Mesenchymal stem cell (in vitro differentiated cells and primary cell): ENCODE data around the gene GPR26.

Experiments used
- DNase-seq: peaks from one replicate; pipeline ENCODE4 v3.0.0-alpha.2; 2013
- H2AFZ ChIP-seq: one replicate; pipeline ENCODE4 v1.6.1; 2013; ENCODE audit warnings: low read depth, mild to moderate bottlenecking, control low read depth, inconsistent platforms, low read length, moderate library complexity
- H2AK5ac ChIP-seq: 2 replicates; pipeline ENCODE4 v1.6.1; 2013; ENCODE audit warnings: low read length, moderate library complexity, mild to moderate bottlenecking, inconsistent platforms; ENCODE audit not compliant: severe bottlenecking
- H2BK120ac ChIP-seq: one replicate; pipeline ENCODE4 v1.6.1; 2013; ENCODE audit warnings: low read depth, mild to moderate bottlenecking, inconsistent platforms, low read length, moderate library complexity
- H2BK12ac ChIP-seq, 2 experiments: one replicate each; pipeline ENCODE4 v1.6.1; 2013; ENCODE audit warnings: inconsistent platforms in 2 of 2, low read length in 2 of 2, mild to moderate bottlenecking in 2 of 2, moderate library complexity in 2 of 2, control low read depth in 1 of 2
- H2BK15ac ChIP-seq: one replicate; pipeline ENCODE4 v1.6.1; 2013; ENCODE audit warnings: mild to moderate bottlenecking, low read depth, inconsistent platforms; ENCODE audit not compliant: poor library complexity, severe bottlenecking
- H2BK5ac ChIP-seq: 2 replicates; pipeline ENCODE4 v1.6.1; 2013; ENCODE audit warnings: low read depth, mild to moderate bottlenecking, low read length, control low read depth, inconsistent platforms; ENCODE audit not compliant: poor library complexity, severe bottlenecking
- H3K14ac ChIP-seq, 2 experiments: one replicate each; pipeline ENCODE4 v1.6.1; 2013; ENCODE audit warnings: inconsistent platforms in 2 of 2, low read length in 2 of 2, control low read depth in 1 of 2, mild to moderate bottlenecking in 1 of 2, moderate library complexity in 1 of 2
- H3K18ac ChIP-seq, 2 experiments: one replicate each; pipeline ENCODE4 v1.6.1; 2013; ENCODE audit warnings: inconsistent platforms in 2 of 2, low read length in 2 of 2, control low read depth in 1 of 2, low read depth in 1 of 2, mild to moderate bottlenecking in 1 of 2
- H3K23ac ChIP-seq, 2 experiments: one replicate each; pipeline ENCODE4 v1.6.1; 2013; ENCODE audit warnings: inconsistent platforms in 2 of 2, low read length in 2 of 2, mild to moderate bottlenecking in 2 of 2, moderate library complexity in 2 of 2, control low read depth in 1 of 2
- H3K27ac ChIP-seq: 2 replicates; pipeline ENCODE4 v1.5.1; 2013; ENCODE audit warnings: mild to moderate bottlenecking, moderate library complexity, low read length, control low read depth, inconsistent platforms; ENCODE audit not compliant: poor library complexity, severe bottlenecking
- H3K27me3 ChIP-seq, 2 experiments: 2 replicates each; pipeline versions ENCODE4 v1.6.1 to v1.7.0; 2013; ENCODE audit warnings: low read length in 2 of 2, mild to moderate bottlenecking in 2 of 2, moderate library complexity in 2 of 2, control low read depth in 1 of 2, inconsistent platforms in 1 of 2; ENCODE audit not compliant: control insufficient read depth in 1 of 2, insufficient read depth in 1 of 2
- H3K36me3 ChIP-seq, 2 experiments: 2 replicates each; pipeline versions ENCODE4 v1.6.1 to v1.7.0; 2013; ENCODE audit warnings: low read length in 2 of 2, control low read depth in 1 of 2, inconsistent platforms in 1 of 2, low read depth in 1 of 2, mild to moderate bottlenecking in 1 of 2; ENCODE audit not compliant: insufficient read depth in 2 of 2, control insufficient read depth in 1 of 2
- H3K4ac ChIP-seq, 2 experiments: one replicate each; pipeline ENCODE4 v1.6.1; 2013; ENCODE audit warnings: inconsistent platforms in 2 of 2, low read length in 2 of 2, mild to moderate bottlenecking in 2 of 2, moderate library complexity in 2 of 2, control low read depth in 1 of 2, low read depth in 1 of 2
- H3K4me1 ChIP-seq: 2 replicates; pipeline ENCODE4 v1.6.1; 2013; ENCODE audit warnings: low read depth, low read length, control low read depth; ENCODE audit not compliant: control insufficient read depth, insufficient read depth
- H3K4me2 ChIP-seq: 2 replicates; pipeline ENCODE4 v1.6.1; 2013; ENCODE audit warnings: low read length, mild to moderate bottlenecking, inconsistent platforms; ENCODE audit not compliant: poor library complexity, severe bottlenecking
- H3K4me3 ChIP-seq, 2 experiments: 2 replicates each; pipeline versions ENCODE4 v1.5.1 to v1.7.0; 2013; ENCODE audit warnings: low read length in 2 of 2, mild to moderate bottlenecking in 2 of 2, control low read depth in 1 of 2, low read depth in 1 of 2; ENCODE audit not compliant: insufficient read depth in 1 of 2
- H3K79me1 ChIP-seq: replicated peaks from 2 replicates; pipeline ENCODE4 v1.6.1; 2013; ENCODE audit warnings: mild to moderate bottlenecking, control low read depth, low read length, inconsistent platforms; ENCODE audit not compliant: poor library complexity, severe bottlenecking
- H3K9ac ChIP-seq: 2 replicates; pipeline ENCODE4 v1.7.0; 2013; ENCODE audit warnings: mild to moderate bottlenecking, low read length, moderate library complexity
- H3K9me3 ChIP-seq: 2 replicates; pipeline ENCODE4 v1.7.0; 2013; ENCODE audit warnings: mild to moderate bottlenecking, low read length; ENCODE audit not compliant: control insufficient read depth
- H4K8ac ChIP-seq: one replicate; pipeline ENCODE4 v1.6.1; 2013; ENCODE audit warnings: inconsistent platforms, mild to moderate bottlenecking, low read length, moderate library complexity
- H4K91ac ChIP-seq: one replicate; pipeline ENCODE4 v1.6.1; 2013; ENCODE audit warnings: mild to moderate bottlenecking, low read length, inconsistent platforms
- WGBS: methylation state at CpG from one replicate; pipeline ENCODE4 v1.1.7; 2013; ENCODE audit warnings: mixed read lengths; 5-methylcytosine and 5-hydroxymethylcytosine counted together

Gene GPR26

GRCh38 chr10:123640016-123640535, 26.1 kb upstream of the GPR26 start:
- no peak overlapping the region for H3K27ac ChIP-seq
- peaks cover 0 to 18% of the 10 kb centered on the region in 2 experiments for H3K27me3 ChIP-seq
- H2BK12ac ChIP-seq = no peak overlapping the region
- H3K23ac ChIP-seq = no peak overlapping the region
- no peak overlapping the region for H3K4ac ChIP-seq
- H2BK120ac ChIP-seq = no peak overlapping the region
- H3K4me3 ChIP-seq = no peak overlapping the region
- no peaks in the 10 kb centered on the region for H3K36me3 ChIP-seq
- H3K4me1 ChIP-seq = no peaks in the 10 kb centered on the region
- H3K4me2 ChIP-seq = no peak overlapping the region
- no peak overlapping the region for H4K8ac ChIP-seq
- H2BK5ac ChIP-seq = no peak overlapping the region
- no peak overlapping the region for H3K18ac ChIP-seq
- no peak overlapping the region for H2BK15ac ChIP-seq
- no peak overlapping the region for H3K9ac ChIP-seq
- H2AFZ ChIP-seq = no peak overlapping the region
- H3K14ac ChIP-seq = no peak overlapping the region
- 0% methylated on average over 1 of the region's 3 CpGs for WGBS
- DNase-seq = no peak
- H4K91ac ChIP-seq = no peak overlapping the region
- H2AK5ac ChIP-seq = no peak overlapping the region
- no peaks in the 10 kb centered on the region for H3K79me1 ChIP-seq
- H3K9me3 ChIP-seq = no peaks in the 10 kb centered on the region

GRCh38 chr10:123642293-123642692, 23.9 kb upstream of the GPR26 start:
- Histone ChIP-seq H2BK15ac (no peak overlapping the region), H3K4me3 (no peak overlapping the region), H3K27ac (no peak overlapping the region), H2AFZ (no peak overlapping the region), H4K91ac (no peak overlapping the region), H3K4ac (no peak overlapping the region), H3K14ac (no peak overlapping the region), H2AK5ac (no peak overlapping the region), H3K23ac (no peak overlapping the region), H3K4me1 (no peaks in the 10 kb centered on the region), H3K27me3 (peaks cover 0 to 41% of the 10 kb centered on the region in 2 experiments), H3K9ac (no peak overlapping the region), H3K79me1 (no peaks in the 10 kb centered on the region), H3K9me3 (no peaks in the 10 kb centered on the region), H3K18ac (no peak overlapping the region), H3K36me3 (no peaks in the 10 kb centered on the region), H2BK120ac (no peak overlapping the region), H4K8ac (no peak overlapping the region), H2BK12ac (no peak overlapping the region), H3K4me2 (no peak overlapping the region), H2BK5ac (no peak overlapping the region)
- no peak for DNase-seq
- 68% methylated on average over 4 of the region's 4 CpGs for WGBS

- Histone ChIP-seq H2BK120ac (no peak overlapping the region), H2AFZ (no peak overlapping the region), H3K4me3 (no peak overlapping the region), H2BK5ac (no peak overlapping the region), H3K9ac (no peak overlapping the region), H3K4me1 (no peaks in the 10 kb centered on the region), H3K36me3 (no peaks in the 10 kb centered on the region), H4K91ac (no peak overlapping the region), H3K4me2 (no peak overlapping the region), H3K79me1 (no peaks in the 10 kb centered on the region), H4K8ac (no peak overlapping the region), H3K18ac (no peak overlapping the region), H2BK15ac (no peak overlapping the region), H3K27me3 (peaks cover 0 to 43% of the 10 kb centered on the region in 2 experiments), H3K27ac (no peak overlapping the region), H3K4ac (no peak overlapping the region), H3K9me3 (no peaks in the 10 kb centered on the region), H2AK5ac (no peak overlapping the region), H2BK12ac (no peak overlapping the region), H3K14ac (no peak overlapping the region), H3K23ac (no peak overlapping the region)
- WGBS = 49% methylated on average over 8 of the region's 8 CpGs
- DNase-seq = no peak
Measured at GRCh38 chr10:123642697-123643096, 23.5 kb upstream of the GPR26 start.

GRCh38 chr10:123643315-123643714, 22.8 kb upstream of the GPR26 start:
- H3K9ac ChIP-seq = no peak overlapping the region
- no peak overlapping the region for H2AK5ac ChIP-seq
- H3K9me3 ChIP-seq = no peaks in the 10 kb centered on the region
- no peaks in the 10 kb centered on the region for H3K36me3 ChIP-seq
- no peak overlapping the region for H2BK5ac ChIP-seq
- no peak overlapping the region for H4K91ac ChIP-seq
- H3K27me3 ChIP-seq = peaks cover 0 to 49% of the 10 kb centered on the region in 2 experiments
- H3K4me1 ChIP-seq = no peaks in the 10 kb centered on the region
- no peak overlapping the region for H2BK15ac ChIP-seq
- no peak overlapping the region for H3K27ac ChIP-seq
- no peak for DNase-seq
- no peak overlapping the region for H3K18ac ChIP-seq
- no peak overlapping the region for H3K4me3 ChIP-seq
- no peak overlapping the region for H3K4ac ChIP-seq
- H3K79me1 ChIP-seq = no peaks in the 10 kb centered on the region
- no peak overlapping the region for H3K14ac ChIP-seq
- H4K8ac ChIP-seq = no peak overlapping the region
- no peak overlapping the region for H2BK12ac ChIP-seq
- H2BK120ac ChIP-seq = no peak overlapping the region
- H2AFZ ChIP-seq = no peak overlapping the region
- H3K23ac ChIP-seq = no peak overlapping the region
- WGBS = 76% methylated on average over 7 of the region's 10 CpGs
- no peak overlapping the region for H3K4me2 ChIP-seq
